ENCODE measurements around the gene NDUFV3.
"Not testable (repeated sequence)": the region's sequence is repeated elsewhere in the genome, so short reads cannot be mapped to it uniquely, and the experiment has no call there.

The NDUFV3 gene

DNA sequence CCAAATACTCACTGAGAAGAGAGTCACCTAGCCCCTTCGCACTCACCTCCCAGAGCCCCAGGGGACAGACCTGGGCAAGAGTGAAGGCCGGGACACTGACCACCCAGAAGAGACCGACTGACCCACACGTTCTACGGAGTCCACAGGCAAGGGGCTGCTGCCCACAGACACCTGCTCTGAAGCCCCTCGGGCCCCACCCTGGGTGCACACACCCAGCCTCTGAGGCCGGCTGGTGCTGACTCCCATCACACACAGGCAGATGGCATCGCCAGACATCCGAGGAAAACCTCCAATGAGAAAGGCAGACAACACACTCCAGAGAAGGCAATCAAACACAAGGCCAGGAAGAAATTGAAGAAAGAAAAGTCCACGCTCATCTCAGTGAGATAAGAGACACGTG lies 35.9 kb upstream of the NDUFV3 start:
- DNase-seq (ENCODE audit: low spot score): no peak

DNA sequence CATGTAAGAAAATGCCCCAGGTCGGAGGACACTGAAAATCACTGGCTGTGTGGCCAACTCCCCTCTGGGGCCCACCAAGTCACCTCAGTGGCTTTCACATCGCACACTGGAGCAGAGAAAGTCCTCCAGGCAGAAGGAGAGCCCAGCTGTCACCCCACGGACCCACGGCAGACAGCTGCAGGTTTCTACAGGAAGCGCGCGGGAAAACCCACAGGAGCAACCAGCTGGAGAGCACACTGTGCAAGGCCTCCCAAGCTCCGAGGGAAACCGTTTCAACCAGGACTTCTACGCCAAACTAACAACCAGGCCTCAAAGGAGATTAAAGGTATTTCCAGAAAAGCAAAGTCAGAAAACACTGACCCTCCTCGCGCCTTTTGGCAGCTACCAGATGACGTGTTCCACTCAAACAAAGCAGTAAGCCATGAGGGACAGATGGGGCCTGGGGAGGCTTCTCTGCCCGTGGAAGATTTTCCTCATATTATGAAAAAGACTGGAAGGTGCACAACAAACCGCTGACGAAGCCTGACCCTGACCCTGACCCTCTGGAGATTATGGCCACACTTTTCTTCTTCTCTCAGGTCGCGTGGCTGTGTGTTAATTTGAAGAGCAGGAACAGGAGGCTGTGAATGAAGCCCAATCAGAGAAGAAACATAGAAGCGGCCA lies 34.8 kb upstream of the NDUFV3 start:
- no peak for DNase-seq (ENCODE audit: low spot score)

DNA sequence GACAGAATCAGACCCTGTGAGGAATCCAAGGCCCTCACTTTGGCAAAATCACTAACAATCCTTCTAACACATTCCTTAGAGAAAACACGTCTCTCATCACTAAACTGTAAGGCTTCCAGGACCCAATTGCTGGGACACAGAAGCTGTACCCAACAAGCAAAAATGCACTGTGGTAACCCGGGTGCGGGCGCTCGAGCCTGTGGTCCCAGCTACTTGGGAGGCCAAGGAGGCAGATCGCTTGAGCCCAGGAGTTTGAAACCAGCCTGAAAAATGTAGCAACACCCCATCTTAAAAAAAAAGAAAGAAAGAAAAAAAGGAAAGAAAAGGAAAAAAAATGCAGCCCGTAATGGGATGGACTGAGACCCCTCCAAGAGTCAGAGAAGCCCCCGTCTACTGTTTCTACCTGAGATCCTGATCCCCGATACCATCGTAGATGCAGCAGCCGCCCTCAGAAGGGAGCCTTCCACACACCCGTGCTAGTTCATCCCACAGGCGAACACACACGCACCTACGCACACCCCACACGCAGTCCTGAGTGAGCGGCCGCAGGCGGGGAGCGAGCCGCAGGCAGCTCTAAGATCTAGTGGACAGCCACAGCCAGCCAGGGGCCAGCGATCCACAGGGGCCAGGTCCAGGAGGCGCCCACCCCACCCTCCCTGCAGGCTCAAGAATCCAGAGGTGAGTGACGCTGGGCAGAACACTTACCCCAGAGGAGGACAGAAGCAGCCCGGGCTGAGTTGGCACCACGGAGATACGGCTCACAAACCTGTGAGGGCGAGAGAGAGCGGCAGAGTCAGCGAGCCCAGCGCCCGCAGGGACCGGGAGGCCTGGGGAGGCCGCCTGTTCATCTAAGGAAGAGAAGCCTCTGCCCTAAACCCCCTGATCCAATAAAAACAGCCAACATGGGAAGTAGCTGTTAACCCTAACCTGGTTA lies 33.9 kb upstream of the NDUFV3 start:
- no peak for DNase-seq (ENCODE audit: low spot score)

DNA sequence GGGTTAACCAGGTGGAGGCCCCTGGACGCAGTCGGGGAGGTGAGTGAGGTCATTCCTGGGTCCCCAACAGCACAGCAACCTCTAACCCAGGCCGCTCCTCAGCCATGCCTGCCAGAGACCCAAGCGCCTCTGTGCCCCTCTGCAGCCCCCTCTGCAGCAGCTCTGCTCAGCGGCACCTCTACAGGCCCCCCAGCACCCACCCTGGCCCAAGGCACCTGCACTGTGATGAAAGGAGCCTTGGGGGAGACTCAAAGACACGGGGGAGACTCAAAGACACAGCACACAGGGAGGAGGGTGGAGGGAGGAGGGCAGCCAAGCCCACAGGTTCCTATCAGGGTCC lies 33.2 kb upstream of the NDUFV3 start:
- no peak for DNase-seq (ENCODE audit: low spot score)

DNA sequence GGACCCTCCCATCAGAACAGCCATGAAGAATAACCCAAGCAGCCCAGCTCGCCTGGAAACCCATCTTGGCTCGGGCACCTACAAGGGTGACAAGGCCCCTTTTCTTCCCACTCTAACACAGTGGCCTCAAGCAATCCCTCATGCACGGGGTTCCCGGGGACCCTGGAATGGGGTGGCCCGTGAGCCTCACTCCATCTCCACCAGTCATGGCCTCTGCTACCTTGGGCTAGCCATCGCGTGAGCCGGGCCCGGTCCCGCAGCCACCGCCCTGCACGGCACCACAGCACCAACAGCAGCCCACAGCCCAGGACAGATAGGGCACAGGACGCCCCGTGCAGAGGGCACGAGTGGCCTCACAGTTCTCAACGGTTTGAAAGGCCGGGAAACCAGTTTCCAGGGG lies 32.8 kb upstream of the NDUFV3 start:
- DNase-seq (ENCODE audit: low spot score): no peak

DNA sequence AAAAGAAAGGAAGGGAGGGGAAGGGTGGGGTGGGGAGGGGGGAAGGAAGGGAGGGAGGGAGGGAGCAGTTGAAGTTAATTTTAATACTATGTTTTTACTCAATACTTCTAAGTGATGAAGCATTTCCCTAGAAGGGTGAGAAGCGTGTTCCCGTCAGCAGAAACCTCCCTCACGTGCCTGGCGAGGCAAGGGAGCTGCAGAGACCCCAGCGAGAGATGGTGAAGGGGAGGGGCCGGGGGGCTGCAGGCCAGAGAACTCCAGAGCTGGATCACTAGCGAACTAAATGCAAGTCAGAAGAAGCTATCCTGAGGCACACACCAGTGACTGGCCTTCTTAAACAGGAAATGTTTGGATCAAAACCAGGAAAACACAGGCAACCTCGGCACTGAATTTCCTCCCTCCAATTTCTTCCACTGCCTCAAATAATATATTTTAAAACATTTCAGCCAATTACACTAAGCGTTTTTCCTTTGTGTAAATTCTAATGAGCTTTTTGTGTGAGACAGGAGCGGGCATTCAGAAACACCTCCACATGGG lies 31.7 kb upstream of the NDUFV3 start:
- DNase-seq (ENCODE audit: low spot score): no peak

DNA sequence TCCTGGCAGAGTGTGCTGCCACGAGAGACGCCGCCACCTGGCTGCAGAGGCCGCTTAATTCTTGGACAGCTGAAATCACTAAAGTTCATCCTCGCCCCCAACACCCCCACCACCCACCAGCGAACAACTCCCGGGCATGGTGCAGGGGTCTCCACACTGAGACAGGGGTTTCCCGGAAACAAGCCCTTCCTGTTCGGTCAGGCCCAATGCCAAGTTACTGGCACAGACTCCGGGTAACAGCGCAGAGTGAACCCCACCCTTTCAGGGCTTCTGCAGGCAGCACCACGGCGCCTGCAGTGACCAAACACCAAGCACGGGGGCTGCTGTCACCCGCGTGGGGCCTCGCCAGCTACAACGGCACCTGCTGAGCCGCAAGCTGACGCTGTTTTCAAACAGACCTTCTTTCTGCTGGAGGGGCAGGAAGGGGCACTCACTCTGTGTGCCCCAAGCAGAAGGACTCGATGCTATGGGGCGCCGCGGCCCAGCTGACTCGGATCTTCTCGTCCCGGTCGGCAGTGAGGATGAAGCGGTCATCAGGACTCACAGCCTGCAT lies 31.2 kb upstream of the NDUFV3 start:
- no peak for DNase-seq (ENCODE audit: low spot score)

DNA sequence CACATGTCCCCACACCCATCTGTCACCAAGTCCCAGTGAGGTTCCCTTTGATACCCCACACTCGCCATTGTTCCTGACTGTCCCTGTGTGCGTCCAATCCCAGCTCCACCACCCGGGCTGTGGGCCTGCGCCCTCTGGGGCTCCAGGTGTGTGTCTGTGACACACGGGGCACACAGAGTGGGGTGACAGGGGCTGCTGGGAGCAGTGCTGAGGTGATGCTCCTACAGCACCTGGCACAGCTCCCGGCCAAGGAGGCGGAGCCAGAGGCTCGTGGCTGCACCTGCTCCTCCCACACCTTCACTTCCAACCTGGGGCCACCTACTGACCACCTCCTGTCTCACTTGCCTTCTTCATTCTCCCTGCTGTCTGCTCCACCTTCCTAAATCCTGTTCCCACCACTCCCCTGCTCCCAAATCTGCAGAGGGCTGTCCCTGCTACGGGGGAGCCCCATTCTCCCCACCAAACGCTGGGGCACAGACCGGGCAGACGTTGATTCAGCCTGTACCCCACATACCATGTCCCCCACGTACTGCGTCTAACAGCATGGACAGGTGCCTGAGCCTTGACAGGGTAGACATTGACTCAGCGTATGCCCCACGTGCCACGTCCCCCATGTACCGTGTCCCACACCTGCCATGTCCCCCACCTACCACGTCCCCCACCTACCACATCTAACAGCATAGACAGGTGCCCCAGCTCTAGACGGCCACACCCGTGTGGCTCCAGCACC lies 30.2 kb upstream of the NDUFV3 start:
- DNase-seq (ENCODE audit: low spot score): no peak

DNA sequence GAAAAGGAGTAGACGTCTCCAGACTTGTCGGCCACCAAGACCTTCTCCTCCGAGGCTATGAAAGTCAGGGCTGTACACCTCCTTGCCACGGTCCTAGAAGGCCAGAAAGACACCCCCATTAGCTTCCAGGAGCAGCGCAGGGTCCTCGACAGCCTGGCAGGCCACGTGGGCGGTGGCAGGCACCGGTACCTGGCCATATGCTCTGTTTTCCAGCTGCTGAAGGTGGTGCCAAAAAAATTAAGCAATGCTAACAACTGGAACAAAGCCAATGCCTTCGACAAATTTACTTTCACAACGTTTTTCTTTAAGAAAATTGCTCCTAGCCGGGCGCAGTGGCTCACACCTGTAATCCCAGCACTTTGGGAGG lies 29.6 kb upstream of the NDUFV3 start:
- no peak for DNase-seq (ENCODE audit: low spot score)

DNA sequence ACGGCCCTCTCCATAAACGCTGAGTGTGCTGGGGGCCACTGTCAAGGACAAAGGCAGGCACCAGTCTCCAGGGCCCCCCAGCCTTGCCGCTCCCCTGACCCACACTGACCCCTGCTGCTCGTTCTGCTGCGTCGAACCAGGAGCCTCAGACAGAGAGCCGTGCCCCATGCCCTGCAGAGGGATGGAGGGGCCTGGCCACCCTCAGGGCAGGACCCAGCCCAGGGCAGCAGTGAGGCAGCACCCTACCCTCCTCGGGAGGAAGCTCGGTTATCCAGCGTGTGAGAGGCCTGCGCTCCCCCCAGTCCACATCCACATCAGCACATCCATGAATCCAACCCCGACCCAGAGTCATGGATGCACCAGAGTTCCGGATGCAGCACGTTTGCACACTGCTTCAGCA lies 28.8 kb upstream of the NDUFV3 start:
- DNase-seq (ENCODE audit: low spot score): no peak

DNA sequence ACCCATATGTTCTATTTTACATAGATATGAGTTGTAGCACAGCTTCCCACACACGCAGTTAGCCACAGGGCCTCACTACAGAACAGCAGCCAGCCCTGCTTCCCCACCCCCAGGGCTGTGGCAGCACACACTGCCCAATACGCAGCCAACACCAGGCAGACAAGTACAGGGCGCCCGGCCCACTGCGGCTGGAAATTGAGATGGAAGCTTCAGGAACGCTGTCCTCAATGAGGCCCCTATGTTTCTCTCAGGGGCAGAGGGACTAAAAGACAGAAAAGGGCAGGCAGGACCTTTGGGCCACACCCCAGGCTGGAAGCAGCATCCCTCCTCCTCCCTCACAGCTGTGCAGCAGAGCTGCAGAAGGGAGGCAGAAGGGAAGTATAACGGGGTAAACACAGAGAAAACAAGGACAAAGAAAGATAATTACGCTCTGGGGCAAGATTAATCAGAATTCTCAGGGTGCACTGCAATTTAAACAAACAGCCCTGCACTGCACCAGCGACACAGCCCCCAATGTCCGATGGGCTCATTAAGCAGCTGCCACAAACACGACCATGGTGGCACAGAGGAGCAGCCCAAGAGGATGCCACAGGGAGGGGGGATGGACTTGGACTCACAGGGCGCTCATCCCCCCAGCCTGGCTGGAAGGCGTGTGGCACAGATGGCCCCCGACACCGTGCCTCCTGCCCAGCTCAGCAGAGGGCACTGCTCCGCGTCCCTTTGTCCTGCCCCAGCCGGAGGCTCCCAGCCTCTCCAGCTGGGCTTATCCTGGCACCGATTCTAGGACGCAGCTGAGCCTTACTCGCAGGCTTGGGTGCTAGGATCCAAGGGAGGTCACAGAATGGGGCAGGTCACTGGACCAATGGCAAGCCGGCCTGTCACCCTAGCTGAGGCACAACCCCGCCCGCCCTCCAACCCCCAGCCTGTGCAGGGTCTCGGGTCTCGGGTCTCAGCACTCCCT lies 28.0 kb upstream of the NDUFV3 start:
- DNase-seq (ENCODE audit: low spot score): no peak

DNA sequence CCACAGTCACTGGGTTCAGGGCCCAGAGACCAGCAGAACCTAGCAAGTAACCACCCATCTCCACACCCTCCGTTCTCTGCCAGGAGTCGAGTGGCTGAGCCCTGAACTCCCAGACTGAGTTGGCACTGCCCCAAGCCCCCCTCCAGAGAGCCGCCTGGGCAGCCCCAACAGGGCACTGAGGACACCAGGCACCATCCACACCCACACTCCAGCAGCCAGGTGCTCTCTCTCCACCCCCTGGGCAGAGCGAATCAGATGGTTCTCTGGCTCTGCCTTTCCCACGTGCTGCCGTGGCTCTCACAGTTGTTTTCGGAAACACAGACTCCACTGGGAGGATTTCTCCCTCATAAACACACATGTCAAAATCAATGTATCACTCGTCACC lies 27.3 kb upstream of the NDUFV3 start:
- DNase-seq (ENCODE audit: low spot score): no peak

DNA sequence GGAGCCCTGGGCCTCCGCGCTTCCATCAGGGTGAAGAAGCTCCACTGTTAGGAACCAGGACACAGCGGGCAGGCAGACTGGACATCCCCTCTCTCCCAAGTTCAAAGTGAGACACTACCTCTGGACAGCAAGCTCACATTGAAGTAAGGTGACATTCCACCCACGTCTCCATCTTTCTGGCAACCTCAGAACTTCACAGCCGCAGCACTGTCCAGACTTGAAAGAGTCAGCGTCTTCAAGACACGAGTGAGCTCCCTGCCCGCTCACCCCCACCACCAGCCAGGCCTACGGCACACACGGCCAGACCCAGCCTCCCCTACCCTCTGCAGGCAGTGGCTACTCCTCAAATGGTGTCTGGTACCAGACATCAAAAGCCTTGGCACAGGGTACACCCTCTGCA lies 24.9 kb upstream of the NDUFV3 start:
- DNase-seq (ENCODE audit: low spot score): no peak

DNA sequence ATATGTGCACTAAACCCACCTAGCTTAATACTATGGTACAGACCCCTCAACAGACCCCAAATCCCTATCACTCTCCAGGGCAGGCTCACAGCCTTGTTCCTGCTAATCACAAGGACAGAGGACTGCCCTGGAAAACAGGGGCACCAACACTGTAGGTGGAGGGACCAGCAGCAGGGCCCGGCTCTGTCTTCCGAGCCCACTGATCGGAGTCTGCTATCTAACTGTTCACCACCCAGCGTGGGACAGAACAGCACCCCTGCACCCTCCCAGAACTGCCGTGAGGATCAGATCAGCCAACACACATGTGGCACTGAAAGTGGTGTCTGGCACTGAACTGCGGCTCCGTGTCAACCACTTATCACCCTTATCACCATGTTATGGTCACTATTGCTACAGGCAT lies 20.0 kb upstream of the NDUFV3 start:
- no peak for DNase-seq (ENCODE audit: low spot score)

DNA sequence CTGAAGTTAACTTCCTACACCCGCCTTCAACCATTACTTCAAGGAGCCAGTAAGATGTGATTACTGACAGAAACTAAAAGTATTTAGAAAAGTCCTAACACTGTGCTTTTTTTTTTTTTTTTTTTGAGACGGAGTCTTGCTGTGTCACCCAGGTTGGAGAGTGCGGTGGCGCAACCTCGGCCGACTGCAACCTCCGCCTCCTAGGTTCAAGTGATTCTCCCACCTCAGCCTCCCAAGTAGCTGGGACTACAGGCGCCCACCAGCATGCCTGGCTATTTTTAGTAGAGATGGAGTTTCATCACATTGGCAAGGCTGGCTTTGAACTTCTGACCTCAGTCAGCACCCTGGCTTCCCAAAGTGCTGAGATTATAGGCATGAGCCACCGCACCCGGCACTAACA lies 17.3 kb upstream of the NDUFV3 start:
- not testable (repeated sequence) for DNase-seq (ENCODE audit: low spot score)

DNA sequence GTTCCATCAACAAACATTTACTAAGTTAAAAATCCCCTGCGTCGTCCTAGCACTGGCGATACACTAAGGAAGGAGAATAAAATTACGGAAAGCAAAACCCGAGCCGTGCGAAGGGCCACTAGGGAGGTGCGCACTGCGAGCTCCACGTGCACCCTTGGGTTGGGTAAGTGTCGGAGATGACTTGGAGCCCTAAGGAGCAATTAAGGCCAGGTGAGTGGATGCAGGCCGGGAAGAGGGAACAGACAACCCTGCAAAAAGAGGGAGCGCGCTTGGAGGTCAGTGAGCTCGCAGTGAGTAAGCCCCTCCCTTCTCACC lies 14.5 kb upstream of the NDUFV3 start:
- DNase-seq (ENCODE audit: low spot score): no peak

DNA sequence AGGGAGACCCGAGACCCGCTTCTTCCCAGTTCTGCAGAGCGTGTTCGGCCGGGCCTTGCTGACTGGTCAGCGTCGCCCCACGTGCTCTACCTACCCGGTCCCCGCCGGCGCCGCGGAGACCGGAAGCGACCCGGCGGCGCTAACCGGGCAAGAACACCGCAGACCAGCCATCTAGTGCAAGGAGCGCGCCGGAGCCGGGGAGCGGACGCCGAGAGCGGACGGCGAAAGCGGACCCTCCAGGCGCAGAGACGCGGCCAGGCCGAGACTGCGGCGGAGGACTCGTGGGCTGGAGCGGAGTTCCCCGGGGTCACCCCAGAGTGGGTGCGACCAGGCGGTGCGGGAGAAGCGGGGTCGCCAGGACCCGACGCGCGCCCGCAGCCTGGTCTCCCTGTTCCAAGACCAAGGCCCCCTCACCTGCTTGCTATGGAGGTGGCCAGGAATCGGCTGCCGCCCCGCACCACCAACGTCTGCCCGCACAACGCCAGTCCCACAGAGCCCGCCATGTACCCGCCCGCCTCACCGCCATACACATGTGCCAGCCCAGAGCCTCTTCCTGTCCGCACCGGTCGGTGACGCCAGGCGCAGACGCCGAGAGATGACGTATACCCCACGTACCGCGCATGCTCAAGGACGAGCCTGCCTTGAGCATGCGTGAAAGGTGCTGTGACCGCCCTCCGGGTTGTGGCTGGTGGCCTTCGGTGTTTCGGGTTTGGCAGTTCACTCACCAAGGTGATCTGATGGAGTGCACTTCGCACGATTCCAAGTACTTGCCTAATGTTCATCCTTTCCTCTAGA lies 13.9 kb upstream of the NDUFV3 start, which contains the start of gene WDR4:
TSS of gene WDR4 (minus strand) at position 547 of the 795 bp plus-strand sequence. CDS start at position 503, 44 bp downstream.
- peak; percentile 98 for DNase-seq (ENCODE audit: low spot score)

DNA sequence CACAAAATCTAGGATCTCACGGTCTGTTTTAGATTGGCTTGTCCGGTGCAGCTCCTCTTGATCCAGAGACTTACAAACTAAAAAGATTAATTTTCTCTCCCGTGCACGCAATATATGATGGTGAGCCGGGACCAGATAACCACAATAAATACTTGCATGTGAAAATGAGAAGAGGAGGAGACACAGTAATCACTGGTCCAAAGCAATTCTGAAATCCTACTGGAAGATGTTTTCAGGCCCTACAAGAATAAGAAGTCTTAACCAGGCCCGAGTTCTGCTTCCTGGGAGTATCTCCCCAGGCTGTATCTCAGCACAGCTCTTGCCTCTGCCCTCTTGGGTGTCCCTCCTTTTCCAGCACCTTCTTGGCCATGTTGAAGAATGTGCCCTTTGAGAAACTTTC lies 12.8 kb upstream of the NDUFV3 start:
- no peak for DNase-seq (ENCODE audit: low spot score)

DNA sequence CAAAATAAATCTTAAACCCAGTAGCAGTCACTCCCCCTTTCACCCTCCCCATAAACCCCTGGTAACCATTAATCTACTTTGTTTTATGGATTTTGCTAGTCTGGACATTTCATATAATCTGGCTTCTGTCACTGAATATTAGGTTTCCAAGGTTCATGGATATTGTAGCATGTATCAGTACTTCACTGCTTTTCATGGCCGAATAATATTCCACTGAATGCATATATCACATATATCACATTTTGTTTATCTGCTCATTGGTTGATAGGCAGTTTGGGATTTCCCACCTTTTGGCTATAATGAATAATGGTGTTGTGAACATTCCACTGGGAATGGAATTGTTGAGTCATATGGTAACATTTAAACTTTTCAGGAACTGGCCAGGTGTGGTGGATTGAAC lies 9.2 kb upstream of the NDUFV3 start:
- DNase-seq (ENCODE audit: low spot score): no peak

DNA sequence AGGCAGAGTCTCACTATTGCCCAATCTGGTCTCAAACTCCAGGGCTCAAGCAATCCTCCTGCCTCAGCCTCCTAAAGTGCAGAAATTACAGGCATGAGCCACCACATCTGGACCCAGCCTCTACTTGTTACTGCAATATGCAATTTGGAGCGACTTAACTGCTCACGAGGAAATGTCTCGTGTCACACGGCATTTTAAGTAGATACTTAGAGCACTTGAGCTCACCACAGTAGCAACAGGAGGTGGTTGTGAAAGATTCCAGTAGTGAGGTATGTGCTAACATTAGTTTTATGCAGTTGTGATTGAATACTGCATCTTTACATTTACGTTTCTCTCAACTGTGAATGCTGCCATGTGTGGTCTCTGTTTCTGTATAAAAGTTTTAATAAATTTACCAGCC lies 5.8 kb upstream of the NDUFV3 start:
- no peak for DNase-seq (ENCODE audit: low spot score)

DNA sequence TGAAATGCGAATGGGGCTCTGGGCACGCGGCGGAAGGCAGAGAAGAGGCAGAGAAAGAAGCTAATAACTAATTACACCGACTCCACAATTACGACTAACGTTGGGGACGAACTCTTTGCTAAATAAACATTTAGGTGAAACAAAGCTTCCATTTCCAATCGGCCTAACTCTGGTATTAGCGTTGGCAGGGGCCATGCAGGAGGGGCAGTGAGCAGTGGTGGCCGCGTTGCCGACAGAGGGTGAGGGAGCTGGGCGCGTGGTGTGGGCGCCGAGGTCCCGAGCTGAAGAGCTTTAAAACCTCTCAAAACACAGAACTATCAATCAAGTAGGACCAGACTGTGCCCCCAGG lies 553 bp upstream of the NDUFV3 start:
- DNase-seq (ENCODE audit: low spot score): no peak

Data from activated CD4-positive, alpha-beta T cell treated with anti-CD3 and anti-CD28 coated beads, Interleukin-2, Interleukin-4, amounts not matched to agents 100 ng/mL and 50 ng/mL, durations not matched to agents 16 hours and 8 hours (primary cell).